Stimulated activated CD4-positive, alpha-beta T cell treated with anti-CD3 and anti-CD28 coated beads, Interleukin-4, amount 100 ng/mL, for 4 hours (primary cell): ENCODE data around the gene HOXB8.

Experiments
- DNase-seq, 2 experiments: peaks; one replicate each; pipeline ENCODE4 v3.0.0-alpha.2; 2020

Gene HOXB8

GRCh38 chr17:48637323-48638260, 22.5 kb upstream of the HOXB8 start:
- no peak for DNase-seq

- DNase-seq = peak; percentile 52 to 65
Measured at GRCh38 chr17:48636177-48637018, 21.3 kb upstream of the HOXB8 start.

- no peak for DNase-seq
Measured at GRCh38 chr17:48634493-48635208, 19.6 kb upstream of the HOXB8 start.

- no peak for DNase-seq
Measured at GRCh38 chr17:48633266-48633677, 18.2 kb upstream of the HOXB8 start.

GRCh38 chr17:48632579-48633265, 17.6 kb upstream of the HOXB8 start:
- no peak for DNase-seq

GRCh38 chr17:48631693-48632578, 16.8 kb upstream of the HOXB8 start:
- no peak for DNase-seq

GRCh38 chr17:48630925-48631692, 16.0 kb upstream of the HOXB8 start:
- DNase-seq = no peak

- no peak for DNase-seq
Measured at GRCh38 chr17:48630009-48630924, 15.2 kb upstream of the HOXB8 start.

- DNase-seq = no peak
Measured at GRCh38 chr17:48629411-48629759, 14.3 kb upstream of the HOXB8 start.

- DNase-seq = no peak
Measured at GRCh38 chr17:48628649-48629410, 13.7 kb upstream of the HOXB8 start.

- DNase-seq = no peak
Measured at GRCh38 chr17:48627623-48628521, 12.8 kb upstream of the HOXB8 start.

- no peak for DNase-seq
Measured at GRCh38 chr17:48627118-48627597, 12.1 kb upstream of the HOXB8 start.

GRCh38 chr17:48626245-48627117, 11.4 kb upstream of the HOXB8 start, which contains the start of gene HOXB9:
Gene HOXB9, minus strand, starts transcription at chr17:48626358. Its CDS starts 89 bp downstream, at chr17:48626269.
- peak; percentile 59 to 70 for DNase-seq

GRCh38 chr17:48625495-48626244, 10.6 kb upstream of the HOXB8 start:
- DNase-seq = peak; percentile 40 to 53
